ENCODE measurements around the gene EXOC2. TPM values are rescaled to one million over a fixed set of nuclear protein-coding genes. Genes with fewer than 3 reads are reported as not detected.

The EXOC2 gene
- total and polyA plus RNA-seq, 12 donors = 4.9 to 23.7 (median 17.1) TPM

DNA sequence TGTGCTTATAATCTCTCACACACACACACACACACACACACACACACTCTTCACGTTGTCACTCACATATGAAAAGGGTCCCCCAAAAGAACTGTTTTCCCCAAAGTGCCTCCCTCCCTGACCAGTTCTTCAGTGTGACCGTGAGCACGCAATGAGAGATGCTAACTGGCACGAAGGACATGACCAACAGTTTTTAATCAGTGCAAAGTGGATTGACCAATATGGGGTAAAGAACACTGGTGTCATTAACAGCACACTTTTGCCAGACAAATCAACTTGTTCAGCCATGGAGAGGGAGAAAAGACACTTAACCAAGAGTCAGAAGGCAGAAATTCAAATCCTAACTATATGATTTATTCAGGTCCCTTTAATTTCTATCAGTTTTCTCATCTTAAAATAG lies 15.0 kb downstream of the EXOC2 start:
- no peaks in the 10 kb centered on the region for H3K36me3 ChIP-seq (replicated peaks in 1 of 2)
- H3K4me1 ChIP-seq (replicated peaks in 1 of 2) = peaks cover 0 to 22% of the 10 kb centered on the region in 2 donors
- intact Hi-C loops (cut with DNase I) = no loop called here
- DNase-seq = no peak
- TF ChIP-seq, protein P1, sequence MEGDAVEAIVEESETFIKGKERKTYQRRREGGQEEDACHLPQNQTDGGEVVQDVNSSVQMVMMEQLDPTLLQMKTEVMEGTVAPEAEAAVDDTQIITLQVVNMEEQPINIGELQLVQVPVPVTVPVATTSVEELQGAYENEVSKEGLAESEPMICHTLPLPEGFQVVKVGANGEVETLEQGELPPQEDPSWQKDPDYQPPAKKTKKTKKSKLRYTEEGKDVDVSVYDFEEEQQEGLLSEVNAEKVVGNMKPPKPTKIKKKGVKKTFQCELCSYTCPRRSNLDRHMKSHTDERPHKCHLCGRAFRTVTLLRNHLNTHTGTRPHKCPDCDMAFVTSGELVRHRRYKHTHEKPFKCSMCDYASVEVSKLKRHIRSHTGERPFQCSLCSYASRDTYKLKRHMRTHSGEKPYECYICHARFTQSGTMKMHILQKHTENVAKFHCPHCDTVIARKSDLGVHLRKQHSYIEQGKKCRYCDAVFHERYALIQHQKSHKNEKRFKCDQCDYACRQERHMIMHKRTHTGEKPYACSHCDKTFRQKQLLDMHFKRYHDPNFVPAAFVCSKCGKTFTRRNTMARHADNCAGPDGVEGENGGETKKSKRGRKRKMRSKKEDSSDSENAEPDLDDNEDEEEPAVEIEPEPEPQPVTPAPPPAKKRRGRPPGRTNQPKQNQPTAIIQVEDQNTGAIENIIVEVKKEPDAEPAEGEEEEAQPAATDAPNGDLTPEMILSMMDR (IDR thresholded peaks at IDR 0.05) = no peak
- no peak for TF ChIP-seq POLR2A (IDR thresholded peaks at IDR 0.05)
- H3K27ac ChIP-seq = no peak overlapping the region
- no peaks in the 10 kb centered on the region for H3K9me3 ChIP-seq (replicated peaks in 1 of 3)
- WGBS, 4 donors = 95 to 98% (median 97%) methylated on average over 4 of the region's 4 CpGs
- no peak overlapping the region for H3K4me3 ChIP-seq
- no peaks in the 10 kb centered on the region for H3K27me3 ChIP-seq

DNA sequence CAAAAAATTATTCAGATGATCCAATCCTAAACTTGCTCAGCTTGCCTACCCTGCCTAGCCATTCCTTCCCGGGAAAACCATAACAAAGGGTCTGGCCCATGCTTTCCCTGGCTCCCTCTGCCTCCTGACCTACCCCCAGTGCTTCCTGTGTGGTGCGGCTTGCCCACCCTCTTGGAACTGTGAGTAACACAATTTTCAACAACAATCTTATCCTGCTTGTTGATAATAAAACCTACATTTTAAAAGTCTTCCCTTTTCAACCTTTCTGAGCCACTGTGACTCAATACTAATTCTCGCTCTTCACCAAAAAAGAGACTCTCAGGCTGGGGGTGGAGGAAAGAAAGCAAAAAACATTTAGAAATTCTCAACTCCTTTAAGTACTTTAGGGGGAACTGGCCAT lies 18.0 kb downstream of the EXOC2 start:
- Histone ChIP-seq H3K27ac (no peak overlapping the region), H3K4me3 (no peak overlapping the region), H3K27me3 (no peaks in the 10 kb centered on the region), H3K9me3 (replicated peaks in 1 of 3) (no peaks in the 10 kb centered on the region), H3K36me3 (replicated peaks in 1 of 2) (no peaks in the 10 kb centered on the region), H3K4me1 (replicated peaks in 1 of 2) (peaks cover 0 to 11% of the 10 kb centered on the region in 2 donors)
- 71 to 89% (median 83%) methylated on average over 3 of the region's 3 CpGs for WGBS, 4 donors
- intact Hi-C loops (cut with DNase I) = no loop called here
- DNase-seq = no peak
- TF ChIP-seq POLR2A (IDR thresholded peaks at IDR 0.05) = no peak
- TF ChIP-seq, protein P1 (IDR thresholded peaks at IDR 0.05) = no peak

DNA sequence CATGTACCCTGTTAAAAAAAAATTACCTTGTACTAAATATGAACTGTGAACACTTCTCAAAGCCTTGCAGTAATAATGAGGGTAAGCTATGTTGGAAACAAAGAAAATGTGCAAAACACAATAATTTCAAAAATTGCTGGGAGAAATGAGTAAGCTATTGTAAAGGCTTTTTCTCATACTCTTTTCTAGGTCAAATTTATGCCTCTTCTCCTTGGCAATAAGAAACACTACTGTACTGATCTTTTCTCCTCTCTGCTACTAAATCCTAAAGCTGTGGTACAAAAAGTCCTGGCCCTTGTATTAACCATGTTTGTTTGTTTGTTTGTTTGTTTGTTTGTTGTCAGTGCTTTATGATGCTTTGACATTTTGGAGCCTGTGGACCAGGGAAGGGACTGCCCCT lies 18.5 kb downstream of the EXOC2 start:
- peaks cover 0 to 11% of the 10 kb centered on the region in 2 donors for H3K4me1 ChIP-seq (replicated peaks in 1 of 2)
- H3K9me3 ChIP-seq (replicated peaks in 1 of 3) = no peaks in the 10 kb centered on the region
- H3K4me3 ChIP-seq = no peak overlapping the region
- no peak for DNase-seq
- H3K36me3 ChIP-seq (replicated peaks in 1 of 2) = no peaks in the 10 kb centered on the region
- intact Hi-C loops (cut with DNase I) = no loop called here
- TF ChIP-seq, protein P1 (IDR thresholded peaks at IDR 0.05) = no peak
- no peak for TF ChIP-seq POLR2A (IDR thresholded peaks at IDR 0.05)
- H3K27ac ChIP-seq = no peak overlapping the region
- H3K27me3 ChIP-seq = no peaks in the 10 kb centered on the region

DNA sequence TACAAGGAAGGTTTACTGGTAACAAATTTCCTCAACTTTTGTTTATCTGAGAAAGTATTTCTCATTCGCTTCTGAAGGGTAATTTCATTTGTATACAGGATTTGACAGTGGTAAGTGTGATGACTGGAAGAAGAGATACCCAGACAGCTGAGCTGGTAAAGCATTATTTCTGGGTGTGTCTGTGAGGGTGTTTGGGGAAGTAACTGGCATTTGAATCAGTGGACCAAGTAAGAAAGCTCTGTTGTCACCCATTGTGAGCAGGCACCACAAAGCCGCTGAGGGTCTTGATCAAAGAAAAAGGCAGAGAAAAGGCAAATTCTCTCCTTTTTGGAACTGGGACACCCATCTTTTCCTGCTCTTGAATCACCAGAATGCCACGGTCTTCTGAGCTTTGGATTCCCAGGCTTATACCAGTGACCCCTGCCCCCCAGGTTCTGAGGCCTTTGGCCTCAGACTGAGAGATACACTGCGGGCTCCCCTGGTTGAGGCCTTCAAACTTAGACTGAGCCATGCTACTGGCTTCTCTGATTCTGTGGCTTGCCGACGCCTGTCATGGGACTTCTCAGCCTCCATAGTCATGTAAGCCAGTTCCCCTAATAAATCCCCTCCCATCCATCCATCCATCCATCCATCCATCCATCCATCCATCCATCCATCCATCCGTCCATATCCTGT lies 25.5 kb downstream of the EXOC2 start:
- no peak for TF ChIP-seq POLR2A (IDR thresholded peaks at IDR 0.05)
- TF ChIP-seq, protein P1 (IDR thresholded peaks at IDR 0.05) = no peak
- intact Hi-C loops (cut with DNase I) = no loop called here
- Histone ChIP-seq H3K9me3 (replicated peaks in 1 of 3) (no peaks in the 10 kb centered on the region), H3K4me1 (replicated peaks in 1 of 2) (no peaks in the 10 kb centered on the region), H3K36me3 (replicated peaks in 1 of 2) (no peaks in the 10 kb centered on the region), H3K4me3 (no peak overlapping the region), H3K27me3 (no peaks in the 10 kb centered on the region), H3K27ac (no peak overlapping the region)
- WGBS, 4 donors = 85 to 99% (median 97%) methylated on average over 1 to 7 of the region's 7 CpGs
- no peak for DNase-seq

Data from adrenal gland (tissue), 12 donors.